ENCODE measurements around the gene GRXCR2. TPM values are rescaled to one million over a fixed set of nuclear protein-coding genes. Genes with fewer than 3 reads are reported as not detected.

GRXCR2 gene
- total RNA-seq, 1 donor: not detected

DNA sequence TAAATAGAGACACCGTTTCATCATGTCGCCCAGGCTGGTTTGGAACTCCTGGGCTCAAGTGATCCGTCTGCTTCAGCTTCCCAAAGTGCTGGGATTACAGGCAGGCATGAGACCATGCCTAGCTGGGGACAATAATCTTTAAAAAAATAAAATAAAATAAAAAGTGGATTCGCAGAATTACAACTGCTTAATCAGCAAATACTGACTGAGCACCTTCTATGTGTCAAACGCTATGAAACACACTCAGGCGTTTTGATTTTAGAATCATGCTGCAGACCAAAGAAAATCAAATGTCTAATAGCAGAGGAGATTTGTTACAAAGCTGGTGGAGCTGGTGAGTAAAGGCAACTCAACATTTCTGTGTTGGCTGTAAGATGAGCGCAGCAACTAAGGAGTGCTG, 40.9 kb upstream of the GRXCR2 start:
- TF ChIP-seq, protein P1, sequence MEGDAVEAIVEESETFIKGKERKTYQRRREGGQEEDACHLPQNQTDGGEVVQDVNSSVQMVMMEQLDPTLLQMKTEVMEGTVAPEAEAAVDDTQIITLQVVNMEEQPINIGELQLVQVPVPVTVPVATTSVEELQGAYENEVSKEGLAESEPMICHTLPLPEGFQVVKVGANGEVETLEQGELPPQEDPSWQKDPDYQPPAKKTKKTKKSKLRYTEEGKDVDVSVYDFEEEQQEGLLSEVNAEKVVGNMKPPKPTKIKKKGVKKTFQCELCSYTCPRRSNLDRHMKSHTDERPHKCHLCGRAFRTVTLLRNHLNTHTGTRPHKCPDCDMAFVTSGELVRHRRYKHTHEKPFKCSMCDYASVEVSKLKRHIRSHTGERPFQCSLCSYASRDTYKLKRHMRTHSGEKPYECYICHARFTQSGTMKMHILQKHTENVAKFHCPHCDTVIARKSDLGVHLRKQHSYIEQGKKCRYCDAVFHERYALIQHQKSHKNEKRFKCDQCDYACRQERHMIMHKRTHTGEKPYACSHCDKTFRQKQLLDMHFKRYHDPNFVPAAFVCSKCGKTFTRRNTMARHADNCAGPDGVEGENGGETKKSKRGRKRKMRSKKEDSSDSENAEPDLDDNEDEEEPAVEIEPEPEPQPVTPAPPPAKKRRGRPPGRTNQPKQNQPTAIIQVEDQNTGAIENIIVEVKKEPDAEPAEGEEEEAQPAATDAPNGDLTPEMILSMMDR (IDR thresholded peaks at IDR 0.05; ENCODE audit: extremely low read depth, low read depth, low read length): no peak
- H3K4me3 ChIP-seq (ENCODE audit: insufficient read depth, low read length): no peak overlapping the region
- no peak overlapping the region for H2AFZ ChIP-seq (ENCODE audit: low read length)
- no peaks in the 10 kb centered on the region for H3K9me3 ChIP-seq (ENCODE audit: low read depth, low read length)
- H3K27ac ChIP-seq (ENCODE audit: low read depth, low read length): no peak overlapping the region
- no peak for DNase-seq (ENCODE audit: insufficient read length, low spot score, missing footprints)
- peaks cover 9% of the 10 kb centered on the region for H3K4me1 ChIP-seq (ENCODE audit: insufficient read depth, low read length)
- no peaks in the 10 kb centered on the region for H3K79me2 ChIP-seq (ENCODE audit: insufficient read depth, low read length)
- H3K4me2 ChIP-seq (ENCODE audit: insufficient read depth, low read length): no peak overlapping the region
- H4K20me1 ChIP-seq (ENCODE audit: insufficient read depth, low read length): no peaks in the 10 kb centered on the region
- H3K36me3 ChIP-seq (ENCODE audit: insufficient read depth, low read length): no peaks in the 10 kb centered on the region
- H3K27me3 ChIP-seq (ENCODE audit: insufficient read depth, low read length): no peaks in the 10 kb centered on the region

DNA sequence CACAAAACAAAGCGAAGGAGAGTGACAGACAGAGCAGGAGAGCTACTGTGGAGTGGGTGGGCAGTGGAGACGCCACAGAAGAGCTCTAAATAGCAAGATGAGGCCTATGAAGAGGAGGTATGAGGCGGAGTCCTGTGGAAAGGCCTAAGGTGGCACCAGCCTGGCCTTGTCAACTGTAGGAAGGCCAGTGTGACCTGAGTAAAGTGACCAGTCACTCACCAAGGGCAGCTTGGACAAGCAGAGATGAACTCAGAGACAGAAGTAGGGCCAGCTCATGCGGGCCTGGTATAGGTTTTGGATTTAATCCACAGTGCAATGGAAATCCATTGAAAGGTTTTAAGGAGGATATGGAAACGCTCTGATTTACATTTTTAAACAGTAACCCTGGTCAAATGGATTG, 39.8 kb upstream of the GRXCR2 start:
- Histone ChIP-seq H2AFZ (ENCODE audit: low read length) (no peak overlapping the region), H3K27me3 (ENCODE audit: insufficient read depth, low read length) (no peaks in the 10 kb centered on the region), H3K36me3 (ENCODE audit: insufficient read depth, low read length) (no peaks in the 10 kb centered on the region), H3K4me1 (ENCODE audit: insufficient read depth, low read length) (peaks cover 9% of the 10 kb centered on the region), H3K9me3 (ENCODE audit: low read depth, low read length) (no peaks in the 10 kb centered on the region), H3K79me2 (ENCODE audit: insufficient read depth, low read length) (no peaks in the 10 kb centered on the region), H3K27ac (ENCODE audit: low read depth, low read length) (no peak overlapping the region), H3K4me3 (ENCODE audit: insufficient read depth, low read length) (no peak overlapping the region), H3K4me2 (ENCODE audit: insufficient read depth, low read length) (no peak overlapping the region), H4K20me1 (ENCODE audit: insufficient read depth, low read length) (no peaks in the 10 kb centered on the region)
- no peak for DNase-seq (ENCODE audit: insufficient read length, low spot score, missing footprints)
- TF ChIP-seq, protein P1 (IDR thresholded peaks at IDR 0.05; ENCODE audit: extremely low read depth, low read depth, low read length): no peak

DNA sequence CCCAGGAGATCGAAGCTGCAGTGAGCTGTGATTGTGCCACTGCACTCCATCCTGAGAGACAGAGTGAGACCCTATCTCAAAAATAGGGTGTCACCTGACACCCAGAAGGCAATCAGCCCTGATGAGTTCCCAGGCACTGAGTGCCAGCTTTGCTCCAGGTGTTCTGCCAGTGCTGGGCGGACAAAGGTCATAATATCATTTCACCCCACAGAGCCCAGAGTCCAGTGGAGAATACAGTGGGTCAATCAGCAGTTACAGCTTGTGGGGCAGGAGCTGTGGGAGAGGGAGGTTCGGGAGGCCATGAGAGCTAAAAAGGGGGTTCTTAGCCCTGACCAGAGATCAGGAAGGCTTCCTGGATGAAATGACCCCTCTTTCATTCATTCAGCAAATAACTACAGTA, 39.2 kb upstream of the GRXCR2 start:
- Histone ChIP-seq H3K27ac (ENCODE audit: low read depth, low read length) (no peak overlapping the region), H4K20me1 (ENCODE audit: insufficient read depth, low read length) (no peaks in the 10 kb centered on the region), H3K27me3 (ENCODE audit: insufficient read depth, low read length) (no peaks in the 10 kb centered on the region), H3K79me2 (ENCODE audit: insufficient read depth, low read length) (no peaks in the 10 kb centered on the region), H3K9me3 (ENCODE audit: low read depth, low read length) (no peaks in the 10 kb centered on the region), H2AFZ (ENCODE audit: low read length) (no peak overlapping the region), H3K4me1 (ENCODE audit: insufficient read depth, low read length) (peaks cover 3% of the 10 kb centered on the region), H3K36me3 (ENCODE audit: insufficient read depth, low read length) (no peaks in the 10 kb centered on the region), H3K4me3 (ENCODE audit: insufficient read depth, low read length) (no peak overlapping the region), H3K4me2 (ENCODE audit: insufficient read depth, low read length) (no peak overlapping the region)
- TF ChIP-seq, protein P1 (IDR thresholded peaks at IDR 0.05; ENCODE audit: extremely low read depth, low read depth, low read length): no peak
- no peak for DNase-seq (ENCODE audit: insufficient read length, low spot score, missing footprints)

DNA sequence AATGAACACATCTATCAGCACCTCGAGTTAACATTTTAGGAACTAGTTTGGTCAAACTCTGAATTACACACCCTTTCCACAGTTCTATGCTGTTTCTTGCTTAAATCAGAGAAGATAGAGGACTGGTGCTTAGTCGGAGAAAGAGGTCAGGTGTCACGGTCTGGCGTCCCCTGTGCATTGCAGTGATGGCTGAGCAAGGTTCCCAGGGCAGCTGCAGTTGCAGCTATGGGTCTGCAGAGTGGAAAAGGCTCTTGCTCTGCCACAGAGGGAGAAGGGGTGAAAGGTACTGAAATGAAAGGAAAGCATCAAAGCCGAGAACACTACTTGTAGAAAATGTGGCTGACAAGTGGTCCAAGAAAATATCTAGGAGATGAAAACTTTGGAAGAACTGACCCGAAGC, 38.4 kb upstream of the GRXCR2 start:
- H3K4me3 ChIP-seq (ENCODE audit: insufficient read depth, low read length): no peak overlapping the region
- no peaks in the 10 kb centered on the region for H3K36me3 ChIP-seq (ENCODE audit: insufficient read depth, low read length)
- H3K4me2 ChIP-seq (ENCODE audit: insufficient read depth, low read length): no peak overlapping the region
- no peaks in the 10 kb centered on the region for H3K27me3 ChIP-seq (ENCODE audit: insufficient read depth, low read length)
- DNase-seq (ENCODE audit: insufficient read length, low spot score, missing footprints): no peak
- no peaks in the 10 kb centered on the region for H3K9me3 ChIP-seq (ENCODE audit: low read depth, low read length)
- no peaks in the 10 kb centered on the region for H4K20me1 ChIP-seq (ENCODE audit: insufficient read depth, low read length)
- TF ChIP-seq, protein P1 (IDR thresholded peaks at IDR 0.05; ENCODE audit: extremely low read depth, low read depth, low read length): no peak
- H3K79me2 ChIP-seq (ENCODE audit: insufficient read depth, low read length): no peaks in the 10 kb centered on the region
- H2AFZ ChIP-seq (ENCODE audit: low read length): no peak overlapping the region
- peaks cover 4% of the 10 kb centered on the region for H3K4me1 ChIP-seq (ENCODE audit: insufficient read depth, low read length)
- no peak overlapping the region for H3K27ac ChIP-seq (ENCODE audit: low read depth, low read length)

All from osteoblast (primary cell).